Measurements from ENCODE around the gene RASSF8.

RASSF8 gene

GRCh38 chr12:25949343-25949742, 9.1 kb upstream of the RASSF8 start:
- Mint-ChIP-seq H3K9me3 (no peaks in the 10 kb centered on the region), H3K4me3 (no peak overlapping the region), H3K36me3 (ENCODE audit: low read depth) (no peaks in the 10 kb centered on the region), H3K4me1 (ENCODE audit: low read depth) (no peaks in the 10 kb centered on the region), H3K27ac (no peak overlapping the region), H3K27me3 (ENCODE audit: low read depth) (no peaks in the 10 kb centered on the region)

DNA sequence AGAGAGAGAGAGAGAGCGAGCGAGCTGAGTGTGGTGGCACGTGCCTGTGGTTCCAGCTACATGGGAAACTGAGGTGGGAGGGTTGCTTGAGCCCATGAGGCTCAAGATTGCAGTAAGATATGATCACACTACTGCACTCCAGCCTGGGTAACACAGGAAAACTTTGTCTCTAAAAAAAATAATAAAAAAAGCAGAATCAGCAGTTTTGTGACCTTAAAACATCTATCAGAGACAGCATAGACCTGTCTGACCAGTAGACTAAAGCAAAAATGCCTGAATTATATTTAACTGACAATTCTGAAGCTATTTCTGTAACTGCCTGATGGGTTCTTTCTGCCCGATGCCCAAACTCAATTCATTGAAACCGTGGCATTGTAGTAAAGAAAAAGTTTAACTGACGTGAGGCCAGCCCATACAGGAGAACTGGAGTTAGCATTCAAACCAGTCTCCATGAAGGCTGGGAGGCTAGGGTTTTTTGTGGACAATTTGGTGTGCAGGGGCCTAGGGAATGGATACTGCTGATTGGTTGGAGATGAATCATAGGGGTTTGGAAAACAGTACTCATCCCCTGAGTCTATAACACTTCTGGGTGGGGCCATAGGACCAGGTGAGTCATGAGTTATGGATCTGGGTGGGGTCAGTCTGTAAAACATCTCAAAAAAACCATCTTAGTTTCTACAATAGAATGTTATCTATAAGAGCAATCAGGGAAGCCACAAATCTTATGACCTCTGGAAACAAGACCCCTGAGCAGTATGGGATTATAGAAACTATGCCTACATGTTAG, 8.0 kb upstream of the RASSF8 start:
- Mint-ChIP-seq H3K9me3 (no peaks in the 10 kb centered on the region), H3K27me3 (ENCODE audit: low read depth) (peaks cover 3% of the 10 kb centered on the region)

GRCh38 chr12:25957793-25958427, 572 bp upstream of the RASSF8 start:
- Mint-ChIP-seq H3K27me3 (ENCODE audit: low read depth) (peaks cover 64% of the 10 kb centered on the region), H3K4me1 (ENCODE audit: low read depth) (peaks cover 10% of the 10 kb centered on the region), H3K36me3 (ENCODE audit: low read depth) (no peaks in the 10 kb centered on the region), H3K9me3 (no peaks in the 10 kb centered on the region), H3K27ac (no peak overlapping the region), H3K4me3 (peak overlapping the region; percentile 58)

More for the DNA sequence above, 8.0 kb upstream of the RASSF8 start:
- no peaks in the 10 kb centered on the region for H3K4me1 Mint-ChIP-seq (ENCODE audit: low read depth)
- H3K27ac Mint-ChIP-seq: no peak overlapping the region
- H3K4me3 Mint-ChIP-seq: no peak overlapping the region
- H3K36me3 Mint-ChIP-seq (ENCODE audit: low read depth): no peaks in the 10 kb centered on the region

DNA sequence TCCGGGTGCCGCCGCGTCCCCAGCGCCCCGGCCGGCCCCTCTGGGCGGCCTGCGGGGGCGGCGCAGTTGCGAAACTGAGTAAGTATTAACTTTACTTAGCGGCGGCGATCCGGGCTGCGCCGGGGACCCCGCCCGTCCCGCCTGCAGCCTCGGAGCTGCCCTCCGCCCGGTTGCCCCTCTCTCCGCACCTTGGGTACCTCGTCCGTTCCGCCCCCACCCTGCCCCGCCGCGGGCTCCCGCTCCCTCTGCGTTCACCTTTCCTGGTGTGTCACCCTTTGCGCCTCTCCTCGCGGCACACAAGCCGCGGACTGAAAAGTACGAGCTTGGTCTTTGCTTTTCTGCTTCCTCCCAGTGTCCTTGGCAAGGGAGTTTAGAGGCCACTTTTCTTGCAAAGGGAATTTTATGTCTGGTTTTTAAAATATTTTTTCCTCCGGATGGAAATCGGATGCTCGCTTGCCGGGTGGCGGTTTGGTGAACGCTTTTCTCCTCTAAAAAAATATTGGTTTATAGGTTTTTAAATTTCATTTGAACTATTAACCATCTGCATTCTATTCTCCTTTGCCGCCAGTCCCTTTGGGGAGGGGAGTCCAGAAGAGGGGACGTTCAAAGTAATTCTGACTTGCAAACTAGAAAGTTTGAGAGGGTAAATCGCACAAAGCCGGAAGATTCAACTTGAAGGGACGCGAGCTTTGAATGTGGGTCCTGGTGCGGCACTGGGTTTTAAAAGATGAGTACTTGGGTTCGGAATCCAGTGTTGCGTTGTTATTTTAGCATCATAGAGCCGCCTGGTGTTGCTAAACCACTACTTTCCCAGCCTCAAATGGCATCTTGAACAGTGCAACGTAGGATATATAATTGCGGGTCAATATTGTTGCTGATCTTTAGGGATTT, 834 bp downstream of the RASSF8 start:
- Mint-ChIP-seq H3K4me3 (peak overlapping the region; percentile 85), H3K4me1 (ENCODE audit: low read depth) (peaks cover 10% of the 10 kb centered on the region), H3K27me3 (ENCODE audit: low read depth) (peaks cover 74% of the 10 kb centered on the region), H3K27ac (no peak overlapping the region), H3K9me3 (no peaks in the 10 kb centered on the region), H3K36me3 (ENCODE audit: low read depth) (no peaks in the 10 kb centered on the region)

DNA sequence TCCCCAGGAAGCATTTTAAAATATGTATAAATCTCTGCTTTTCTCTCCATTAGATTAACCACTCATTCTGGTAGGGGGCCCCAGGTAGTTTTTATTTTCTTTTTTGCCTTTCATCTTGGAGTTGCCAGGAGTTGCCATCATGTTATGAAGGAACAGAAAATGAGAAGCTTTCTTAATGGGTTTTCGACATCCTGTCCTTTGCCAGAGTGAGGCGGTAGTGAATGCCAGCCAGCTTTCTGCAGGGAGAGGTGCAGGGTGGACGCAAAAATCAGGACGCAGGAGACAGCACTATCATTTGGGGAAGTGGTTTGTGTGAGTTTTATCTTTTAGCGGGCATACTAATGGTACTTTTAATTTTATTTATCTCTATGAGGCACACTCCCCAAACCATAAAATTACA, 1.7 kb downstream of the RASSF8 start:
- no peaks in the 10 kb centered on the region for H3K9me3 Mint-ChIP-seq
- peak overlapping the region; percentile 85 for H3K4me3 Mint-ChIP-seq
- H3K27ac Mint-ChIP-seq: no peak overlapping the region
- H3K27me3 Mint-ChIP-seq (ENCODE audit: low read depth): peaks cover 70% of the 10 kb centered on the region
- no peaks in the 10 kb centered on the region for H3K36me3 Mint-ChIP-seq (ENCODE audit: low read depth)
- peaks cover 10% of the 10 kb centered on the region for H3K4me1 Mint-ChIP-seq (ENCODE audit: low read depth)

- Mint-ChIP-seq H3K4me3 (no peak overlapping the region), H3K27me3 (ENCODE audit: low read depth) (peaks cover 73% of the 10 kb centered on the region), H3K4me1 (ENCODE audit: low read depth) (peaks cover 10% of the 10 kb centered on the region), H3K36me3 (ENCODE audit: low read depth) (no peaks in the 10 kb centered on the region), H3K9me3 (no peaks in the 10 kb centered on the region), H3K27ac (no peak overlapping the region)
Measured at GRCh38 chr12:25960961-25961360, 2.5 kb downstream of the RASSF8 start.

GRCh38 chr12:25962932-25963525, 4.5 kb downstream of the RASSF8 start:
- Mint-ChIP-seq H3K27ac (no peak overlapping the region), H3K27me3 (ENCODE audit: low read depth) (peaks cover 52% of the 10 kb centered on the region), H3K9me3 (no peaks in the 10 kb centered on the region), H3K36me3 (ENCODE audit: low read depth) (no peaks in the 10 kb centered on the region), H3K4me3 (no peak overlapping the region), H3K4me1 (ENCODE audit: low read depth) (peaks cover 10% of the 10 kb centered on the region)

DNA sequence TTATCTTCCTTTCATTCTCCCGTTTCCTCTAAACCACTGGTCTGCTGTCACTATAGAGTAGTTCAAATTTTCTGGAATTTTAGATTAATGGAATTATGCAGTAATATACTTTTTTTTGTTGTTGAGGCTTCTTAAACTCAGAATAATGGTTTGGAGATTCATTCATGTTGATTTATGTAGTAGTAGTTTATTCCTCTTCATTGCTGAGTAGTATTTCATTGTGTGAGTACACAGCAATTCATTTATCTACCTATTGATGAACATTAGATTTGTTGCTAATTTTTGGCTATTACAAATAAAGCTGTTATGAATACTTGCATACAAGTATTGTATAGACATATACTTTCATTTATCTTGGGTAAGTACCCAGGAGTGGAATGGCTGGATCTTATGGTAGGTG, 7.2 kb downstream of the RASSF8 start:
- H3K4me1 Mint-ChIP-seq (ENCODE audit: low read depth): no peaks in the 10 kb centered on the region
- no peaks in the 10 kb centered on the region for H3K9me3 Mint-ChIP-seq
- no peak overlapping the region for H3K27ac Mint-ChIP-seq
- no peak overlapping the region for H3K4me3 Mint-ChIP-seq
- H3K36me3 Mint-ChIP-seq (ENCODE audit: low read depth): no peaks in the 10 kb centered on the region
- H3K27me3 Mint-ChIP-seq (ENCODE audit: low read depth): peaks cover 38% of the 10 kb centered on the region

- no peak overlapping the region for H3K27ac Mint-ChIP-seq
- H3K9me3 Mint-ChIP-seq: no peaks in the 10 kb centered on the region
- no peaks in the 10 kb centered on the region for H3K4me1 Mint-ChIP-seq (ENCODE audit: low read depth)
Measured at GRCh38 chr12:25970082-25970481, 11.6 kb downstream of the RASSF8 start.

GRCh38 chr12:25970916-25971653, 12.6 kb downstream of the RASSF8 start:
- no peak overlapping the region for H3K27ac Mint-ChIP-seq
- H3K4me3 Mint-ChIP-seq: no peak overlapping the region
- peaks cover 11% of the 10 kb centered on the region for H3K27me3 Mint-ChIP-seq (ENCODE audit: low read depth)
- H3K36me3 Mint-ChIP-seq (ENCODE audit: low read depth): no peaks in the 10 kb centered on the region
- H3K9me3 Mint-ChIP-seq: no peaks in the 10 kb centered on the region
- H3K4me1 Mint-ChIP-seq (ENCODE audit: low read depth): no peaks in the 10 kb centered on the region

More at GRCh38 chr12:25970082-25970481, 11.6 kb downstream of the RASSF8 start:
- Mint-ChIP-seq H3K27me3 (ENCODE audit: low read depth) (peaks cover 15% of the 10 kb centered on the region), H3K4me3 (no peak overlapping the region), H3K36me3 (ENCODE audit: low read depth) (no peaks in the 10 kb centered on the region)

DNA sequence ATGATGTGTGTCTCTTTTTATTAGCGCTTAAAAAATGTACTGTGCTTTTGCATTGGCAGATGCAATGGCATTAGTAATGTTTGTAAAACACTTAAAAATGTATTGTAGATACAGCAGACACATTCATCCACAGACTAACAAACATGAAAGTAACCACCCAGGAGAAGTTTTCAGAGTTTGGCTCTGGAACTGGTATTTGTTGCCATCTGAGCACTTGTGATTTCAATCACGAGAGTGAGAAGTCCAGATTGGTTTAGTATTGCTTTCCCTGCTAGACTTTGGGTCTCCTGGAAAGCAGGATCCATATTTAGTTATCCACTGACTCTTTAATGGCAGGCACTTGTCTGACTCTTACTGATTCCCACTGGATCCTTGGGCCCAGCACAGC, 13.2 kb downstream of the RASSF8 start:
- H3K4me3 Mint-ChIP-seq: no peak overlapping the region
- H3K27me3 Mint-ChIP-seq (ENCODE audit: low read depth): peaks cover 11% of the 10 kb centered on the region

DNA sequence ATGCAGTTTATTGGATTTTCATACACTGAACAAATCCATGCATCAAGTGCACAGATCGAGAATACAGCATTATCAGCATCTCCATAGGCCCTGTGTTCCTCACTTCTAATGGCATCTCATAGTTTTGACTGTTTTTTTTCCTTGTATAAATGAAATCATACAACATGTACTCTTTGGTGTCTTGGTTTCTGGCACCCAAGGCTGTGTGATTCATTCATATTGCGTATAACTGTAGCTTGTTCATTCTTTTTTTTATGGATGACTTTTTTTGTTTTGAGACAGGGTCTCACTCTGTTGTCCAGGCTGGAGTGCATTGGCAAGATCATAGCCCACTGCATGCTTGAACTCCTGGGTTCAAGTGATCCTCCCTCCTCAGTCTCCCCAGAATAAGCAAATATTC, 14.3 kb downstream of the RASSF8 start:
- no peaks in the 10 kb centered on the region for H3K4me1 Mint-ChIP-seq (ENCODE audit: low read depth)
- H3K27me3 Mint-ChIP-seq (ENCODE audit: low read depth): peaks cover 11% of the 10 kb centered on the region
- no peaks in the 10 kb centered on the region for H3K9me3 Mint-ChIP-seq
- no peaks in the 10 kb centered on the region for H3K36me3 Mint-ChIP-seq (ENCODE audit: low read depth)
- H3K4me3 Mint-ChIP-seq: no peak overlapping the region
- H3K27ac Mint-ChIP-seq: no peak overlapping the region

More for the DNA sequence above, 13.2 kb downstream of the RASSF8 start:
- Mint-ChIP-seq H3K4me1 (ENCODE audit: low read depth) (no peaks in the 10 kb centered on the region), H3K9me3 (no peaks in the 10 kb centered on the region), H3K27ac (no peak overlapping the region), H3K36me3 (ENCODE audit: low read depth) (no peaks in the 10 kb centered on the region)

DNA sequence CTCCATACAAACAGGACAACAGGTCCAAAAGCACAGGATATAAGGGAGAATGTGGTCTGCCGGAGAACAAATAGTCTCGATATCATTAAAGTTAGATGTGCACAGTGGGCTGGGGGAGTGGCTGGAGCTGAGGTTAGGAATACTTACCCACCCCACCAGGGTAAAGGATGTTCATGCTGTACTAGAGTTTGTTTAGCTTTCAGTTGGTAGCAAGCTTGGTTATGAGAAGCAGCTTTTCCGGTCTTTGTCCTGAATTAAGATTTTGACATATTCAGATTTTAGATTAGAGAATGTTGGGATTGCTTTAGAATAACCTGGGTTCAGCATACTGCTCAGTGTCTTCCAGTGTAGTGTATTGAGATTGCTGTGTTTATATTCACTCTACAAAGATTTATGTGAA, 16.7 kb downstream of the RASSF8 start:
- H3K27me3 Mint-ChIP-seq (ENCODE audit: low read depth): peaks cover 13% of the 10 kb centered on the region
- H3K4me1 Mint-ChIP-seq (ENCODE audit: low read depth): no peaks in the 10 kb centered on the region
- H3K27ac Mint-ChIP-seq: no peak overlapping the region
- H3K9me3 Mint-ChIP-seq: no peaks in the 10 kb centered on the region
- H3K4me3 Mint-ChIP-seq: no peak overlapping the region
- H3K36me3 Mint-ChIP-seq (ENCODE audit: low read depth): no peaks in the 10 kb centered on the region

- Mint-ChIP-seq H3K9me3 (no peaks in the 10 kb centered on the region), H3K36me3 (ENCODE audit: low read depth) (no peaks in the 10 kb centered on the region), H3K4me3 (no peak overlapping the region), H3K4me1 (ENCODE audit: low read depth) (no peaks in the 10 kb centered on the region), H3K27ac (no peak overlapping the region), H3K27me3 (ENCODE audit: low read depth) (peaks cover 13% of the 10 kb centered on the region)
Measured at GRCh38 chr12:25975682-25976081, 17.2 kb downstream of the RASSF8 start.
